ENCODE measurements around the gene PTAFR.

DNA sequence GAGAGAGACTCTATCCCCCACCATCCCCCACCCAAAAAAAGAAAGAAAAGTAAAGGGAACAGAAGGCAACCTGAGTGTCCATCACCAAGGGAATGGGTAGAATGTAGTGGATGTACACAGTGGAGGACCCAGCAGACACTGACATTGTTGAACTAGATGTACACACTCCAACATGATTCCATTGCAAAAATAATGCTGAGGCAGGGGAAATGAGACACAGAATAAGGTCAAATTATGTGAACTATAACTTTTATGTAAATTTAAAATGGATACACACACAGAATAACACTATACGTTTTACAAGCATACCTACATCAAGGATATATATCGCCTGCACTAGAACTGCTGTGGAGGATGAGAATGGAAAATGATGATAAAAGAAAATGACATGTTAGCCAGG is 34.8 kb downstream of the PTAFR start:
- TF ChIP-seq BACH1 (IDR thresholded peaks at IDR 0.05; ENCODE audit: low read length) (no peak), SP4 (IDR thresholded peaks at IDR 0.05; ENCODE audit: low read length) (no peak), RBBP5 (IDR thresholded peaks at IDR 0.05; ENCODE audit: borderline replicate concordance, low read depth, low read length) (no peak), FOSL1 (IDR thresholded peaks at IDR 0.05; ENCODE audit: insufficient read depth, low read depth, low read length) (no peak), JUN (IDR thresholded peaks at IDR 0.05; ENCODE audit: low read depth, low read length) (no peak), CREB1 (IDR thresholded peaks at IDR 0.05) (no peak), CEBPB (IDR thresholded peaks at IDR 0.05; ENCODE audit: low read depth, low read length) (no peak), CBX5 (IDR thresholded peaks at IDR 0.05; ENCODE audit: low read depth, low read length) (no peak), EP300 (IDR thresholded peaks at IDR 0.05; ENCODE audit: borderline replicate concordance in 1 of 2, low read depth in 2 of 2, low read length in 2 of 2) (no peak)
- TF ChIP-seq, protein P1, sequence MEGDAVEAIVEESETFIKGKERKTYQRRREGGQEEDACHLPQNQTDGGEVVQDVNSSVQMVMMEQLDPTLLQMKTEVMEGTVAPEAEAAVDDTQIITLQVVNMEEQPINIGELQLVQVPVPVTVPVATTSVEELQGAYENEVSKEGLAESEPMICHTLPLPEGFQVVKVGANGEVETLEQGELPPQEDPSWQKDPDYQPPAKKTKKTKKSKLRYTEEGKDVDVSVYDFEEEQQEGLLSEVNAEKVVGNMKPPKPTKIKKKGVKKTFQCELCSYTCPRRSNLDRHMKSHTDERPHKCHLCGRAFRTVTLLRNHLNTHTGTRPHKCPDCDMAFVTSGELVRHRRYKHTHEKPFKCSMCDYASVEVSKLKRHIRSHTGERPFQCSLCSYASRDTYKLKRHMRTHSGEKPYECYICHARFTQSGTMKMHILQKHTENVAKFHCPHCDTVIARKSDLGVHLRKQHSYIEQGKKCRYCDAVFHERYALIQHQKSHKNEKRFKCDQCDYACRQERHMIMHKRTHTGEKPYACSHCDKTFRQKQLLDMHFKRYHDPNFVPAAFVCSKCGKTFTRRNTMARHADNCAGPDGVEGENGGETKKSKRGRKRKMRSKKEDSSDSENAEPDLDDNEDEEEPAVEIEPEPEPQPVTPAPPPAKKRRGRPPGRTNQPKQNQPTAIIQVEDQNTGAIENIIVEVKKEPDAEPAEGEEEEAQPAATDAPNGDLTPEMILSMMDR (IDR thresholded peaks at IDR 0.05; ENCODE audit: control extremely low read depth in 1 of 3, insufficient read depth in 1 of 3, low read depth in 1 of 3, low read length in 3 of 3), result no peak
- TF ChIP-seq, protein P2, sequence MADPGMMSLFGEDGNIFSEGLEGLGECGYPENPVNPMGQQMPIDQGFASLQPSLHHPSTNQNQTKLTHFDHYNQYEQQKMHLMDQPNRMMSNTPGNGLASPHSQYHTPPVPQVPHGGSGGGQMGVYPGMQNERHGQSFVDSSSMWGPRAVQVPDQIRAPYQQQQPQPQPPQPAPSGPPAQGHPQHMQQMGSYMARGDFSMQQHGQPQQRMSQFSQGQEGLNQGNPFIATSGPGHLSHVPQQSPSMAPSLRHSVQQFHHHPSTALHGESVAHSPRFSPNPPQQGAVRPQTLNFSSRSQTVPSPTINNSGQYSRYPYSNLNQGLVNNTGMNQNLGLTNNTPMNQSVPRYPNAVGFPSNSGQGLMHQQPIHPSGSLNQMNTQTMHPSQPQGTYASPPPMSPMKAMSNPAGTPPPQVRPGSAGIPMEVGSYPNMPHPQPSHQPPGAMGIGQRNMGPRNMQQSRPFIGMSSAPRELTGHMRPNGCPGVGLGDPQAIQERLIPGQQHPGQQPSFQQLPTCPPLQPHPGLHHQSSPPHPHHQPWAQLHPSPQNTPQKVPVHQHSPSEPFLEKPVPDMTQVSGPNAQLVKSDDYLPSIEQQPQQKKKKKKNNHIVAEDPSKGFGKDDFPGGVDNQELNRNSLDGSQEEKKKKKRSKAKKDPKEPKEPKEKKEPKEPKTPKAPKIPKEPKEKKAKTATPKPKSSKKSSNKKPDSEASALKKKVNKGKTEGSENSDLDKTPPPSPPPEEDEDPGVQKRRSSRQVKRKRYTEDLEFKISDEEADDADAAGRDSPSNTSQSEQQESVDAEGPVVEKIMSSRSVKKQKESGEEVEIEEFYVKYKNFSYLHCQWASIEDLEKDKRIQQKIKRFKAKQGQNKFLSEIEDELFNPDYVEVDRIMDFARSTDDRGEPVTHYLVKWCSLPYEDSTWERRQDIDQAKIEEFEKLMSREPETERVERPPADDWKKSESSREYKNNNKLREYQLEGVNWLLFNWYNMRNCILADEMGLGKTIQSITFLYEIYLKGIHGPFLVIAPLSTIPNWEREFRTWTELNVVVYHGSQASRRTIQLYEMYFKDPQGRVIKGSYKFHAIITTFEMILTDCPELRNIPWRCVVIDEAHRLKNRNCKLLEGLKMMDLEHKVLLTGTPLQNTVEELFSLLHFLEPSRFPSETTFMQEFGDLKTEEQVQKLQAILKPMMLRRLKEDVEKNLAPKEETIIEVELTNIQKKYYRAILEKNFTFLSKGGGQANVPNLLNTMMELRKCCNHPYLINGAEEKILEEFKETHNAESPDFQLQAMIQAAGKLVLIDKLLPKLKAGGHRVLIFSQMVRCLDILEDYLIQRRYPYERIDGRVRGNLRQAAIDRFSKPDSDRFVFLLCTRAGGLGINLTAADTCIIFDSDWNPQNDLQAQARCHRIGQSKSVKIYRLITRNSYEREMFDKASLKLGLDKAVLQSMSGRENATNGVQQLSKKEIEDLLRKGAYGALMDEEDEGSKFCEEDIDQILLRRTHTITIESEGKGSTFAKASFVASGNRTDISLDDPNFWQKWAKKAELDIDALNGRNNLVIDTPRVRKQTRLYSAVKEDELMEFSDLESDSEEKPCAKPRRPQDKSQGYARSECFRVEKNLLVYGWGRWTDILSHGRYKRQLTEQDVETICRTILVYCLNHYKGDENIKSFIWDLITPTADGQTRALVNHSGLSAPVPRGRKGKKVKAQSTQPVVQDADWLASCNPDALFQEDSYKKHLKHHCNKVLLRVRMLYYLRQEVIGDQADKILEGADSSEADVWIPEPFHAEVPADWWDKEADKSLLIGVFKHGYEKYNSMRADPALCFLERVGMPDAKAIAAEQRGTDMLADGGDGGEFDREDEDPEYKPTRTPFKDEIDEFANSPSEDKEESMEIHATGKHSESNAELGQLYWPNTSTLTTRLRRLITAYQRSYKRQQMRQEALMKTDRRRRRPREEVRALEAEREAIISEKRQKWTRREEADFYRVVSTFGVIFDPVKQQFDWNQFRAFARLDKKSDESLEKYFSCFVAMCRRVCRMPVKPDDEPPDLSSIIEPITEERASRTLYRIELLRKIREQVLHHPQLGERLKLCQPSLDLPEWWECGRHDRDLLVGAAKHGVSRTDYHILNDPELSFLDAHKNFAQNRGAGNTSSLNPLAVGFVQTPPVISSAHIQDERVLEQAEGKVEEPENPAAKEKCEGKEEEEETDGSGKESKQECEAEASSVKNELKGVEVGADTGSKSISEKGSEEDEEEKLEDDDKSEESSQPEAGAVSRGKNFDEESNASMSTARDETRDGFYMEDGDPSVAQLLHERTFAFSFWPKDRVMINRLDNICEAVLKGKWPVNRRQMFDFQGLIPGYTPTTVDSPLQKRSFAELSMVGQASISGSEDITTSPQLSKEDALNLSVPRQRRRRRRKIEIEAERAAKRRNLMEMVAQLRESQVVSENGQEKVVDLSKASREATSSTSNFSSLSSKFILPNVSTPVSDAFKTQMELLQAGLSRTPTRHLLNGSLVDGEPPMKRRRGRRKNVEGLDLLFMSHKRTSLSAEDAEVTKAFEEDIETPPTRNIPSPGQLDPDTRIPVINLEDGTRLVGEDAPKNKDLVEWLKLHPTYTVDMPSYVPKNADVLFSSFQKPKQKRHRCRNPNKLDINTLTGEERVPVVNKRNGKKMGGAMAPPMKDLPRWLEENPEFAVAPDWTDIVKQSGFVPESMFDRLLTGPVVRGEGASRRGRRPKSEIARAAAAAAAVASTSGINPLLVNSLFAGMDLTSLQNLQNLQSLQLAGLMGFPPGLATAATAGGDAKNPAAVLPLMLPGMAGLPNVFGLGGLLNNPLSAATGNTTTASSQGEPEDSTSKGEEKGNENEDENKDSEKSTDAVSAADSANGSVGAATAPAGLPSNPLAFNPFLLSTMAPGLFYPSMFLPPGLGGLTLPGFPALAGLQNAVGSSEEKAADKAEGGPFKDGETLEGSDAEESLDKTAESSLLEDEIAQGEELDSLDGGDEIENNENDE (IDR thresholded peaks at IDR 0.05; ENCODE audit: insufficient replicate concordance, low read length), result no peak
- TF ChIP-seq, protein P3, sequence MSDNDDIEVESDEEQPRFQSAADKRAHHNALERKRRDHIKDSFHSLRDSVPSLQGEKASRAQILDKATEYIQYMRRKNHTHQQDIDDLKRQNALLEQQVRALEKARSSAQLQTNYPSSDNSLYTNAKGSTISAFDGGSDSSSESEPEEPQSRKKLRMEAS (IDR thresholded peaks at IDR 0.05), result no peak
